WTC11 (cell line): ENCODE data around the gene ESRRA. TPM values are rescaled to one million over a fixed set of nuclear protein-coding genes. Genes with fewer than 3 reads are reported as not detected.

Experiments used
- ATAC-seq: fragments of 200-7000 bp; cut with Tn5 transposase; 2 replicates; pipeline ENCODE4 v1.10.0; 2021; ENCODE audit warnings: mild to moderate bottlenecking, moderate library complexity
- CTCF ChIA-PET: fragments of 300-600 bp; sonication (Branson Sonifier 250); formaldehyde crosslinking; loops from one replicate; lab custom pipeline; 2021; ENCODE audit warnings: antibody characterized with exemption; lab: Charles Lee
- POLR2A ChIA-PET: fragments of 350-600 bp; sonication (Branson Sonifier 250); formaldehyde crosslinking; loops from one replicate; lab custom pipeline; 2021; ENCODE audit warnings: antibody characterized with exemption; lab: Charles Lee
- DNase-seq: peaks from one replicate; pipeline ENCODE4 v3.0.0; 2021; ENCODE audit warnings: low spot score
- H3K27ac Mint-ChIP-seq: 2 replicates; pipeline ENCODE4 v1.8.0; 2021; ENCODE audit warnings: mixed read lengths
- H3K27me3 Mint-ChIP-seq: 2 replicates; pipeline ENCODE4 v1.8.0; 2021; ENCODE audit warnings: low read depth, mild to moderate bottlenecking, moderate library complexity, mixed read lengths
- H3K36me3 Mint-ChIP-seq: 2 replicates; pipeline ENCODE4 v1.8.0; 2021; ENCODE audit warnings: mixed read lengths
- H3K4me1 Mint-ChIP-seq: 2 replicates; pipeline ENCODE4 v1.8.0; 2022; ENCODE audit warnings: mixed read lengths
- H3K4me3 Mint-ChIP-seq: 2 replicates; pipeline ENCODE4 v1.8.0; 2021; ENCODE audit warnings: mild to moderate bottlenecking, moderate library complexity, mixed read lengths
- H3K9me3 Mint-ChIP-seq: 2 replicates; pipeline ENCODE4 v1.8.0; 2021; ENCODE audit warnings: mixed read lengths
- CREB1 ChIP-seq: sonication (generic); formaldehyde crosslinking; IDR thresholded peaks from 2 replicates; pipeline ENCODE4 v1.8.0; 2023; ENCODE audit warnings: mild to moderate bottlenecking, missing genetic modification reagents
- ETV6 ChIP-seq: sonication (generic); formaldehyde crosslinking; IDR thresholded peaks from 2 replicates; pipeline ENCODE4 v1.8.1; 2022; ENCODE audit warnings: mild to moderate bottlenecking, missing genetic modification reagents
- FOXP1 ChIP-seq: sonication (generic); formaldehyde crosslinking; IDR thresholded peaks from 2 replicates; pipeline ENCODE4 v1.8.0; 2022; ENCODE audit warnings: missing genetic modification reagents, mild to moderate bottlenecking, moderate library complexity, borderline replicate concordance
- GTF2I ChIP-seq: fragments of 250-450 bp; sonication (Bioruptor Pico); conservative IDR thresholded peaks from 2 replicates; pipeline ENCODE4 v1.4.0; 2021; ENCODE audit warnings: mild to moderate bottlenecking
- IRF2 ChIP-seq: sonication (generic); formaldehyde crosslinking; IDR thresholded peaks from 2 replicates; pipeline ENCODE4 v1.8.0; 2022; ENCODE audit warnings: low read depth, missing genetic modification reagents, borderline replicate concordance
- JUN ChIP-seq: sonication (generic); formaldehyde crosslinking; IDR thresholded peaks from 2 replicates; pipeline ENCODE4 v1.8.0; 2023; ENCODE audit warnings: mild to moderate bottlenecking, missing genetic modification reagents
- NR2C2 ChIP-seq: sonication (generic); formaldehyde crosslinking; IDR thresholded peaks from 2 replicates; pipeline ENCODE4 v1.8.0; 2022; ENCODE audit warnings: mild to moderate bottlenecking, missing genetic modification reagents
- PRRX2 ChIP-seq: fragments of 250-450 bp; sonication (Bioruptor Pico); IDR thresholded peaks from 2 replicates; pipeline ENCODE4 v1.8.0; 2021; ENCODE audit warnings: mild to moderate bottlenecking
- SMAD3 ChIP-seq: sonication (generic); formaldehyde crosslinking; IDR thresholded peaks from 2 replicates; pipeline ENCODE4 v1.8.0; 2022; ENCODE audit warnings: missing genetic modification reagents, mild to moderate bottlenecking, borderline replicate concordance
- SP1 ChIP-seq: sonication (generic); formaldehyde crosslinking; conservative IDR thresholded peaks from 2 replicates; pipeline ENCODE4 v1.8.1; 2022; ENCODE audit warnings: missing genetic modification reagents
- TCF7 ChIP-seq: sonication (generic); formaldehyde crosslinking; IDR thresholded peaks from 2 replicates; pipeline ENCODE4 v1.8.0; 2022; ENCODE audit warnings: mild to moderate bottlenecking, low read depth, missing genetic modification reagents, moderate library complexity
- ZNF219 ChIP-seq: sonication (generic); formaldehyde crosslinking; IDR thresholded peaks from 2 replicates; pipeline ENCODE4 v1.8.0; 2023; ENCODE audit warnings: missing genetic modification reagents, mild to moderate bottlenecking, borderline replicate concordance
- ZNF263 ChIP-seq: sonication (generic); formaldehyde crosslinking; IDR thresholded peaks from 2 replicates; pipeline ENCODE4 v1.8.1; 2022; ENCODE audit warnings: low read depth, mild to moderate bottlenecking, moderate library complexity, missing genetic modification reagents
- total RNA-seq: library from RNA; stranded (reverse); gene quantifications from 3 replicates; pipeline ENCODE4 v1.2.3, GENCODE V29; 2021
- TF ChIP-seq, protein P1 (sequence below): fragments of 250-450 bp; sonication (Bioruptor Pico); IDR thresholded peaks from 2 replicates; pipeline ENCODE4 v1.8.0; 2021; ENCODE audit warnings: mild to moderate bottlenecking
- TF ChIP-seq, protein P2 (sequence below): sonication (generic); formaldehyde crosslinking; IDR thresholded peaks from 2 replicates; pipeline ENCODE4 v1.8.0; 2023; ENCODE audit warnings: missing genetic modification reagents, mild to moderate bottlenecking, borderline replicate concordance
- TF ChIP-seq, protein P3 (sequence below): sonication (generic); formaldehyde crosslinking; IDR thresholded peaks from 2 replicates; pipeline ENCODE4 v1.8.0; 2023; ENCODE audit warnings: mild to moderate bottlenecking, missing genetic modification reagents
- TF ChIP-seq, protein P4 (sequence below): sonication (generic); formaldehyde crosslinking; conservative IDR thresholded peaks from 2 replicates; pipeline ENCODE4 v1.8.1; 2023; ENCODE audit warnings: mild to moderate bottlenecking, low read depth, missing genetic modification reagents, moderate library complexity
- TF ChIP-seq, protein P5 (sequence below): sonication (generic); formaldehyde crosslinking; IDR thresholded peaks from 2 replicates; pipeline ENCODE4 v1.8.1; 2023; ENCODE audit warnings: mild to moderate bottlenecking, moderate library complexity, missing genetic modification reagents
- TF ChIP-seq, protein P6 (sequence below): sonication (generic); formaldehyde crosslinking; IDR thresholded peaks from 2 replicates; pipeline ENCODE4 v1.8.1; 2022; ENCODE audit warnings: mild to moderate bottlenecking, missing genetic modification reagents, moderate library complexity, borderline replicate concordance

ESRRA gene
- total RNA-seq, 1 experiment from 2014 or later, result 81.9 TPM

DNA sequence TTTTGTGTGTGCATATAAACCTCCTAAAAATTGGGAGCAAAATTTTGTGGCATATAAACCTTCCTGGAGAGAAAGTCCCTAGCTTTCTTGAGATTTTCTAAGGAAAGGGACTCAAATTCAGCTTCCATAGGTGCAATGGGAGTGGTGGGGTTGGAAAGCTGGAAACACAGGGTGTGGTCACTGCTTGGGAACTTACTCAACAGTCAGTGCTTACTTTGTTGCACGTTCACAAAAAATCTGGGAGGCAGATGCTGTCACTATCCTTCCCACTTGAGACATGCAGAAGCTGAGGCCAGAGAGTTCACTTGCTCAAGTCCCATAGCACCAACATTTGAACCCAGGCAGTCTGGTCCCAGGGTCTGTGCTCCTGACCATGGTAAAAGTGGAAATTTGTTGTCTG lies 9.1 kb upstream of the ESRRA start:
- no peak overlapping the region for H3K4me3 Mint-ChIP-seq
- no peaks in the 10 kb centered on the region for H3K36me3 Mint-ChIP-seq
- TF ChIP-seq SP1 (no peak), ZNF219 (CRISPR knock-in tag) (no peak), GTF2I (no peak)
- TF ChIP-seq, protein P1, sequence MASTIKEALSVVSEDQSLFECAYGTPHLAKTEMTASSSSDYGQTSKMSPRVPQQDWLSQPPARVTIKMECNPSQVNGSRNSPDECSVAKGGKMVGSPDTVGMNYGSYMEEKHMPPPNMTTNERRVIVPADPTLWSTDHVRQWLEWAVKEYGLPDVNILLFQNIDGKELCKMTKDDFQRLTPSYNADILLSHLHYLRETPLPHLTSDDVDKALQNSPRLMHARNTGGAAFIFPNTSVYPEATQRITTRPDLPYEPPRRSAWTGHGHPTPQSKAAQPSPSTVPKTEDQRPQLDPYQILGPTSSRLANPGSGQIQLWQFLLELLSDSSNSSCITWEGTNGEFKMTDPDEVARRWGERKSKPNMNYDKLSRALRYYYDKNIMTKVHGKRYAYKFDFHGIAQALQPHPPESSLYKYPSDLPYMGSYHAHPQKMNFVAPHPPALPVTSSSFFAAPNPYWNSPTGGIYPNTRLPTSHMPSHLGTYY, result no peak
- TF ChIP-seq, protein P2, sequence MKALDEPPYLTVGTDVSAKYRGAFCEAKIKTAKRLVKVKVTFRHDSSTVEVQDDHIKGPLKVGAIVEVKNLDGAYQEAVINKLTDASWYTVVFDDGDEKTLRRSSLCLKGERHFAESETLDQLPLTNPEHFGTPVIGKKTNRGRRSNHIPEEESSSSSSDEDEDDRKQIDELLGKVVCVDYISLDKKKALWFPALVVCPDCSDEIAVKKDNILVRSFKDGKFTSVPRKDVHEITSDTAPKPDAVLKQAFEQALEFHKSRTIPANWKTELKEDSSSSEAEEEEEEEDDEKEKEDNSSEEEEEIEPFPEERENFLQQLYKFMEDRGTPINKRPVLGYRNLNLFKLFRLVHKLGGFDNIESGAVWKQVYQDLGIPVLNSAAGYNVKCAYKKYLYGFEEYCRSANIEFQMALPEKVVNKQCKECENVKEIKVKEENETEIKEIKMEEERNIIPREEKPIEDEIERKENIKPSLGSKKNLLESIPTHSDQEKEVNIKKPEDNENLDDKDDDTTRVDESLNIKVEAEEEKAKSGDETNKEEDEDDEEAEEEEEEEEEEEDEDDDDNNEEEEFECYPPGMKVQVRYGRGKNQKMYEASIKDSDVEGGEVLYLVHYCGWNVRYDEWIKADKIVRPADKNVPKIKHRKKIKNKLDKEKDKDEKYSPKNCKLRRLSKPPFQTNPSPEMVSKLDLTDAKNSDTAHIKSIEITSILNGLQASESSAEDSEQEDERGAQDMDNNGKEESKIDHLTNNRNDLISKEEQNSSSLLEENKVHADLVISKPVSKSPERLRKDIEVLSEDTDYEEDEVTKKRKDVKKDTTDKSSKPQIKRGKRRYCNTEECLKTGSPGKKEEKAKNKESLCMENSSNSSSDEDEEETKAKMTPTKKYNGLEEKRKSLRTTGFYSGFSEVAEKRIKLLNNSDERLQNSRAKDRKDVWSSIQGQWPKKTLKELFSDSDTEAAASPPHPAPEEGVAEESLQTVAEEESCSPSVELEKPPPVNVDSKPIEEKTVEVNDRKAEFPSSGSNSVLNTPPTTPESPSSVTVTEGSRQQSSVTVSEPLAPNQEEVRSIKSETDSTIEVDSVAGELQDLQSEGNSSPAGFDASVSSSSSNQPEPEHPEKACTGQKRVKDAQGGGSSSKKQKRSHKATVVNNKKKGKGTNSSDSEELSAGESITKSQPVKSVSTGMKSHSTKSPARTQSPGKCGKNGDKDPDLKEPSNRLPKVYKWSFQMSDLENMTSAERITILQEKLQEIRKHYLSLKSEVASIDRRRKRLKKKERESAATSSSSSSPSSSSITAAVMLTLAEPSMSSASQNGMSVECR (CRISPR knock-in tag), result no peak
- H3K4me1 Mint-ChIP-seq, result peaks cover 12% of the 10 kb centered on the region
- no peaks in the 10 kb centered on the region for H3K9me3 Mint-ChIP-seq
- POLR2A ChIA-PET, result no interaction called here
- peaks cover 93% of the 10 kb centered on the region for H3K27me3 Mint-ChIP-seq
- ATAC-seq (no peak), DNase-seq (no peak)
- H3K27ac Mint-ChIP-seq, result no peak overlapping the region
- CTCF ChIA-PET, result interaction anchor here (1.1 to 1.9 kb wide), 4 partner anchors 8 to 45 kb away, joined by 3 to 5 read pairs (median 4); partner anchors contain the start of gene TRMT112

DNA sequence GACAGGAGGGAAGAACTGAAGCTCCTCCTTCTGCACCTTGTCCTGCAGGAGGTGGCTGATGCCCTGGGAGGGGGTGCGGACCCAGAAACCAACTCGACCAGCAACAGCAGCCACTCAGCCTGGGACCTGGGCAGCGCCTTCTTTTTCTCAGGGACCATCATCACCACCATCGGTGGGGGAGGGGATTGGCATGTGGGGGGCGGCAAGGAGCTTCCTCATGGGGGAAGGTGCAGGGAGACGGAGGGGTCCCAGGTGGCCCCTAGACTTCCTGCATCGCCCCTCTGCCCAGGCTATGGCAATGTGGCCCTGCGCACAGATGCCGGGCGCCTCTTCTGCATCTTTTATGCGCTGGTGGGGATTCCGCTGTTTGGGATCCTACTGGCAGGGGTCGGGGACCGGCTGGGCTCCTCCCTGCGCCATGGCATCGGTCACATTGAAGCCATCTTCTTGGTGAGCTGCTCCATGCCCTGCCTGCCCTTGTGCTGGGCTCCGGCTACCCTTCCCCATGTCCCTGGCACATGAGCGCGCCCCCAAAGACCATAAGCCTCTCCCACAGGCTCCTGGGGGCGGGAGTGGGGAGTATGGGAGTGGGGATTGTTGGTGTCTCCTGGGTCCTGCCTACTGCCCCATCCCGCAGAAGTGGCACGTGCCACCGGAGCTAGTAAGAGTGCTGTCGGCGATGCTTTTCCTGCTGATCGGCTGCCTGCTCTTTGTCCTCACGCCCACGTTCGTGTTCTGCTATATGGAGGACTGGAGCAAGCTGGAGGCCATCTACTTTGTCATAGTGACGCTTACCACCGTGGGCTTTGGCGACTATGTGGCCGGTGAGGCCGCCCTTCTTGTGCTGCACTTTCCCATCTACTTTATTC lies 8.3 kb upstream of the ESRRA start:
- CTCF ChIA-PET, result interaction anchor here (0.6 to 1.9 kb wide), 6 partner anchors 7 to 281 kb away, joined by 3 to 5 read pairs (median 4); partner anchors contain the start of gene TRMT112
- Mint-ChIP-seq H3K36me3 (no peaks in the 10 kb centered on the region), H3K27ac (no peak overlapping the region)
- TF ChIP-seq ETV6 (CRISPR knock-in tag) (no peak), NR2C2 (CRISPR knock-in tag) (no peak), ZNF263 (no peak), CREB1 (no peak), JUN (CRISPR knock-in tag) (no peak), SMAD3 (CRISPR knock-in tag) (no peak), IRF2 (no peak), PRRX2 (CRISPR knock-in tag) (no peak), FOXP1 (CRISPR knock-in tag) (no peak), TCF7 (no peak)
- TF ChIP-seq, protein P3, sequence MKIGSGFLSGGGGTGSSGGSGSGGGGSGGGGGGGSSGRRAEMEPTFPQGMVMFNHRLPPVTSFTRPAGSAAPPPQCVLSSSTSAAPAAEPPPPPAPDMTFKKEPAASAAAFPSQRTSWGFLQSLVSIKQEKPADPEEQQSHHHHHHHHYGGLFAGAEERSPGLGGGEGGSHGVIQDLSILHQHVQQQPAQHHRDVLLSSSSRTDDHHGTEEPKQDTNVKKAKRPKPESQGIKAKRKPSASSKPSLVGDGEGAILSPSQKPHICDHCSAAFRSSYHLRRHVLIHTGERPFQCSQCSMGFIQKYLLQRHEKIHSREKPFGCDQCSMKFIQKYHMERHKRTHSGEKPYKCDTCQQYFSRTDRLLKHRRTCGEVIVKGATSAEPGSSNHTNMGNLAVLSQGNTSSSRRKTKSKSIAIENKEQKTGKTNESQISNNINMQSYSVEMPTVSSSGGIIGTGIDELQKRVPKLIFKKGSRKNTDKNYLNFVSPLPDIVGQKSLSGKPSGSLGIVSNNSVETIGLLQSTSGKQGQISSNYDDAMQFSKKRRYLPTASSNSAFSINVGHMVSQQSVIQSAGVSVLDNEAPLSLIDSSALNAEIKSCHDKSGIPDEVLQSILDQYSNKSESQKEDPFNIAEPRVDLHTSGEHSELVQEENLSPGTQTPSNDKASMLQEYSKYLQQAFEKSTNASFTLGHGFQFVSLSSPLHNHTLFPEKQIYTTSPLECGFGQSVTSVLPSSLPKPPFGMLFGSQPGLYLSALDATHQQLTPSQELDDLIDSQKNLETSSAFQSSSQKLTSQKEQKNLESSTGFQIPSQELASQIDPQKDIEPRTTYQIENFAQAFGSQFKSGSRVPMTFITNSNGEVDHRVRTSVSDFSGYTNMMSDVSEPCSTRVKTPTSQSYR (CRISPR knock-in tag), result no peak
- TF ChIP-seq, protein P4, sequence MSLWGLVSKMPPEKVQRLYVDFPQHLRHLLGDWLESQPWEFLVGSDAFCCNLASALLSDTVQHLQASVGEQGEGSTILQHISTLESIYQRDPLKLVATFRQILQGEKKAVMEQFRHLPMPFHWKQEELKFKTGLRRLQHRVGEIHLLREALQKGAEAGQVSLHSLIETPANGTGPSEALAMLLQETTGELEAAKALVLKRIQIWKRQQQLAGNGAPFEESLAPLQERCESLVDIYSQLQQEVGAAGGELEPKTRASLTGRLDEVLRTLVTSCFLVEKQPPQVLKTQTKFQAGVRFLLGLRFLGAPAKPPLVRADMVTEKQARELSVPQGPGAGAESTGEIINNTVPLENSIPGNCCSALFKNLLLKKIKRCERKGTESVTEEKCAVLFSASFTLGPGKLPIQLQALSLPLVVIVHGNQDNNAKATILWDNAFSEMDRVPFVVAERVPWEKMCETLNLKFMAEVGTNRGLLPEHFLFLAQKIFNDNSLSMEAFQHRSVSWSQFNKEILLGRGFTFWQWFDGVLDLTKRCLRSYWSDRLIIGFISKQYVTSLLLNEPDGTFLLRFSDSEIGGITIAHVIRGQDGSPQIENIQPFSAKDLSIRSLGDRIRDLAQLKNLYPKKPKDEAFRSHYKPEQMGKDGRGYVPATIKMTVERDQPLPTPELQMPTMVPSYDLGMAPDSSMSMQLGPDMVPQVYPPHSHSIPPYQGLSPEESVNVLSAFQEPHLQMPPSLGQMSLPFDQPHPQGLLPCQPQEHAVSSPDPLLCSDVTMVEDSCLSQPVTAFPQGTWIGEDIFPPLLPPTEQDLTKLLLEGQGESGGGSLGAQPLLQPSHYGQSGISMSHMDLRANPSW (CRISPR knock-in tag), result no peak
- TF ChIP-seq, protein P5, sequence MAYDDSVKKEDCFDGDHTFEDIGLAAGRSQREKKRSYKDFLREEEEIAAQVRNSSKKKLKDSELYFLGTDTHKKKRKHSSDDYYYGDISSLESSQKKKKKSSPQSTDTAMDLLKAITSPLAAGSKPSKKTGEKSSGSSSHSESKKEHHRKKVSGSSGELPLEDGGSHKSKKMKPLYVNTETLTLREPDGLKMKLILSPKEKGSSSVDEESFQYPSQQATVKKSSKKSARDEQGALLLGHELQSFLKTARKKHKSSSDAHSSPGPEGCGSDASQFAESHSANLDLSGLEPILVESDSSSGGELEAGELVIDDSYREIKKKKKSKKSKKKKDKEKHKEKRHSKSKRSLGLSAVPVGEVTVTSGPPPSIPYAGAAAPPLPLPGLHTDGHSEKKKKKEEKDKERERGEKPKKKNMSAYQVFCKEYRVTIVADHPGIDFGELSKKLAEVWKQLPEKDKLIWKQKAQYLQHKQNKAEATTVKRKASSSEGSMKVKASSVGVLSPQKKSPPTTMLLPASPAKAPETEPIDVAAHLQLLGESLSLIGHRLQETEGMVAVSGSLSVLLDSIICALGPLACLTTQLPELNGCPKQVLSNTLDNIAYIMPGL, result no peak
- TF ChIP-seq, protein P6, sequence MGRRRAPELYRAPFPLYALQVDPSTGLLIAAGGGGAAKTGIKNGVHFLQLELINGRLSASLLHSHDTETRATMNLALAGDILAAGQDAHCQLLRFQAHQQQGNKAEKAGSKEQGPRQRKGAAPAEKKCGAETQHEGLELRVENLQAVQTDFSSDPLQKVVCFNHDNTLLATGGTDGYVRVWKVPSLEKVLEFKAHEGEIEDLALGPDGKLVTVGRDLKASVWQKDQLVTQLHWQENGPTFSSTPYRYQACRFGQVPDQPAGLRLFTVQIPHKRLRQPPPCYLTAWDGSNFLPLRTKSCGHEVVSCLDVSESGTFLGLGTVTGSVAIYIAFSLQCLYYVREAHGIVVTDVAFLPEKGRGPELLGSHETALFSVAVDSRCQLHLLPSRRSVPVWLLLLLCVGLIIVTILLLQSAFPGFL (CRISPR knock-in tag), result no peak
- TF ChIP-seq, all 79 proteins: peak for 0
- ATAC-seq (no peak), DNase-seq (no peak)
- Mint-ChIP-seq H3K27me3 (peaks cover 100% of the 10 kb centered on the region), H3K9me3 (no peaks in the 10 kb centered on the region), H3K4me3 (peak overlapping the region; percentile 5; the same call in 1 of the 2 replicates), H3K4me1 (peaks cover 12% of the 10 kb centered on the region)
- POLR2A ChIA-PET, result no interaction called here
